Stimulated activated effector memory CD8-positive, alpha-beta T cell treated with anti-CD3 and anti-CD28 coated beads, Interleukin-12 subunit alpha, Interleukin-12 subunit beta, amount 100 ng/mL, for 72 hours (primary cell): ENCODE measurements around the gene FOXN4.

Experiments
- ATAC-seq: fragments of 150-1000 bp; cut with Tn5 transposase; 2 replicates; pipeline ENCODE4 v1.10.0; 2021
- DNase-seq, 2 donors: peaks; one replicate each; pipeline ENCODE4 v3.0.0; 2021 to 2022; ENCODE audit warnings: low spot score in 2 of 2
- H3K27ac Mint-ChIP-seq: one replicate; pipeline ENCODE4 v1.8.0; 2022; ENCODE audit warnings: mild to moderate bottlenecking, mixed read lengths
- H3K36me3 Mint-ChIP-seq: one replicate; pipeline ENCODE4 v1.8.0; 2022; ENCODE audit warnings: mild to moderate bottlenecking, mixed read lengths
- H3K4me1 Mint-ChIP-seq: one replicate; pipeline ENCODE4 v1.8.0; 2022; ENCODE audit warnings: mixed read lengths
- H3K4me3 Mint-ChIP-seq: one replicate; pipeline ENCODE4 v1.8.0; 2022; ENCODE audit warnings: mild to moderate bottlenecking, mixed read lengths
- H3K9me3 Mint-ChIP-seq: one replicate; pipeline ENCODE4 v1.8.0; 2022; ENCODE audit warnings: mixed read lengths

FOXN4 gene

DNA sequence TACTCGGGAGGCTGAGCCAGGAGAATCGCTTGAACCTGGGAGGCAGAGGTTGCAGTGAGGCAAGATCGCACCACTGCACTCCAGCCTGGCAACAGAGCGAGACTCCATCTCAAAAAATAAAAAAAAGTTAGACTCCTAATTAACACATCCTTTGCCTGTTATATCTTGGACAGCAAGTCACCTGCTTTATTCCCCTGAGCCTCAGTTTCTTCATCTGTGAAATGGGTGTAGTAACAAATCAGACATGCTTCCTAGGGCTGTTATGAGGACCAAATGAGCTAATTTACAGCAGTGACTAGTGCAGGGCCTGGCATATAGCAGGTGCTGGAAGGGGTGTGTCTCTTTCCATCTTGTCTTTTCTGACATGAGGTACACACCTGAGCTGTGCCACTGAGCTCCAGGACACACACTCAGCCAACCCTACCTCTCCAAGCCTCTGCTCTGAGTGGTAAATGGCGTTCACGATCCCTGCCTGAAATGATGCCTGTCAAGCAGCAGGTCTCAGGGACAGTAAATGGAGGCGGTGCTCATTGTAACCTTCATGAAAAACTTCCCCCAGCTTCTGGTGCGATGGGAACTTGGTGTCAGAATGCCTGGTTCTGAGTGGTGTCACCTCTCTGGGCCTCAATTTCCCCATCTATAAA is 31.7 kb downstream of the FOXN4 start:
- ATAC-seq (no peak), DNase-seq (no peak)
- H3K4me1 Mint-ChIP-seq, result no peaks in the 10 kb centered on the region
- H3K4me3 Mint-ChIP-seq, result no peak overlapping the region
- no peaks in the 10 kb centered on the region for H3K36me3 Mint-ChIP-seq
- no peaks in the 10 kb centered on the region for H3K9me3 Mint-ChIP-seq
- no peak overlapping the region for H3K27ac Mint-ChIP-seq

DNA sequence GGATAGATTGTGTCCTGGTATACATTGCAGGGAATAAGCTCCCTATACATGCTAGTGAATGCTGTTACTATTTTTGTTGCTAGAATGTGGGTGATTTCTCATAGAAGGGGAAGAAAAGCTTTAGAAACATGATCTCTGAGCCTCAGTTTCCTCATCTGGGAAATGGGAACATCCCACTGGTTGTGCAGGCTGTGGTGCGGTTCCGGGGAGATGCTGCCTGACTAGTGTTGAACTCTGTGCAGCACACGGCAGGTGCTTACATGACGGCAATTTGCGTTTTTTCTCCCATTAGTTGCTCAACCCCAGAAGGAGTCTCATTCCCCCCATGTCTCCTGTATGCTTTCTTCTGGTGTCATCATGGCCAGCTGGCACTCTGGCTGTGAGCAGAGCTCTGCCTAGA is 32.9 kb downstream of the FOXN4 start:
- Mint-ChIP-seq H3K4me1 (no peaks in the 10 kb centered on the region), H3K36me3 (no peaks in the 10 kb centered on the region), H3K4me3 (no peak overlapping the region), H3K27ac (no peak overlapping the region), H3K9me3 (no peaks in the 10 kb centered on the region)
- ATAC-seq, result no peak
- DNase-seq, result no peak

DNA sequence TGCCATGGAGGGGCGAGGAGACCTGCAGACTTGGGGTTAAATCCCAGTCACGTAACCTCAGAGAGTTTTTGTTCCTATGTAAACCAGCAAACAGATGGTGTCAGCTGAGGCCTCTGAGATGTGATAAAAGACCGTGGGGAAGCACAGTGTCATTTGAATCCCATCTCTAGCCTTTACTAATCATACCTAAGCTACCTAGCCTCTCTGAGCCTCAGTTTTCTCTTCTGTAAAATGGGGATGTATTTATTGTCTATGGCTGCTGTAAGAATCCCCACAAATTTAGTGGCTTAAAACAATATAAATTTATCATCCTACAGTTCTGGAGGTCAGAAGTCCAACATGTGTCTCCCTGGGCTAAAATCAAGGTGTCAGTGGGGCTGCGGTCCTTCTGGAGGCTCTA is 33.9 kb downstream of the FOXN4 start:
- H3K27ac Mint-ChIP-seq, result no peak overlapping the region
- no peak overlapping the region for H3K4me3 Mint-ChIP-seq
- DNase-seq (no peak), ATAC-seq (no peak)
- no peaks in the 10 kb centered on the region for H3K36me3 Mint-ChIP-seq
- H3K9me3 Mint-ChIP-seq, result peaks cover 4% of the 10 kb centered on the region
- H3K4me1 Mint-ChIP-seq, result no peaks in the 10 kb centered on the region

DNA sequence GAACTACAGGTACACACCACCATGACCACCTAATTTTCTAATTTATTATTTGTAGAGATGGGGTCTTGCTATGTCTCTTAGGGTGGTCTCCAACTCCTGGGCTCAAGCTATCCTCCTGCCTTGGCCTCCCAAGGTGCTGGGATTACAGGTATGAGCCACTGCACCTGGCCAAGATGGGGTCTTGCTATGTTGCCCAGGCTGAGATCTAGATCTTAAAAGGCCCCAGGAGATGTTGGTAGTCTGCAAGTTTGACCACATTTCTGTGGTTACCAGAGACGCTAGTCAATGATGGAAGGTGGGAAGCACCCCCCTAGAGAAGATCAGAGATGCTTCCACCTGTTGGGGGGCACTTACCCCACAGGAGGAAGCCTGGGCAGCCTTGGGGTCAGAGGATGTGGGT is 34.7 kb downstream of the FOXN4 start:
- H3K36me3 Mint-ChIP-seq, result no peaks in the 10 kb centered on the region
- no peak overlapping the region for H3K4me3 Mint-ChIP-seq
- H3K9me3 Mint-ChIP-seq, result peaks cover 4% of the 10 kb centered on the region
- H3K4me1 Mint-ChIP-seq, result no peaks in the 10 kb centered on the region
- ATAC-seq (no peak), DNase-seq (no peak)
- no peak overlapping the region for H3K27ac Mint-ChIP-seq

DNA sequence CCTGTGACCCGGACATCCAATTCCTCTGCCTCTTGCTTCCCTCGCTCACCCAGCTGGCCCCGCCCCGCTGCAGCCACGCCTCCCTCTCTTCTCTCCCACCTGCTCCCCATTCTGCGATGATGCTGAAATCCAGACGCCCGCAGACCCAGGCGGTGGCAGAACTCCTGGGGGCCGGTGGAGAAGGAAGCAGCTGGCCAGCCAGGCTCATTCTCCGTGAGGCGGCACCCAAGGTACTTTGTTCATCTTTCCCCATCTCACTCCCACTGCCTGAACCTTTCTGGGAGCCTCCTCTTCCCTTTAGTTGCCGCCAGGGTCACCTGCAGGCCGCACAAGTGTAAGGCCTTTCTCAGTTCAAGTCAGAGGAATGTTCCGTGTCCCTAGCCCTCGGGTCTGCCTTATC is 35.7 kb downstream of the FOXN4 start:
- peak overlapping the region; percentile 60 for H3K27ac Mint-ChIP-seq
- ATAC-seq (no peak), DNase-seq (no peak)
- no peak overlapping the region for H3K4me3 Mint-ChIP-seq
- no peaks in the 10 kb centered on the region for H3K4me1 Mint-ChIP-seq
- H3K9me3 Mint-ChIP-seq, result peaks cover 4% of the 10 kb centered on the region
- no peaks in the 10 kb centered on the region for H3K36me3 Mint-ChIP-seq

DNA sequence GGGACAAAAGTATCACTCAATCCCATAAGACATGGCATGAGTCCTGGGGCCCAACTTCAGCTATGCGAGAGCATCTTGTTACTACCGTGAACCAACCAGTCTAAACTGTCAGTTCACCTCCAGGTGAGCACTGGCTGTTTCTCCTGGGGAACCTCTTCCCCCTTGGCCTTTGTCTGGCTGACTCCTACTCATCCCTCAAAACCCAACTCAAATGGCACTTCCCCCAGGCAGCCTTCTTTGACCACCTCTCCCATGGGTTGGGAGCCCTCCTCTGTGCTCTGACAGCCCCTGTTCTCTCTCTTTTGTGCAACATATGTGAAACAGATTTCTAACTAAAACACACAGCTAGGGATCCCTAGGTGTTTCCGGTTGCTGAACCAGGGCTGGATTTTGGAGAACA is 37.7 kb downstream of the FOXN4 start:
- no peaks in the 10 kb centered on the region for H3K4me1 Mint-ChIP-seq
- peaks cover 4% of the 10 kb centered on the region for H3K9me3 Mint-ChIP-seq
- ATAC-seq (no peak), DNase-seq (no peak)
- H3K4me3 Mint-ChIP-seq, result no peak overlapping the region
- H3K36me3 Mint-ChIP-seq, result no peaks in the 10 kb centered on the region
- H3K27ac Mint-ChIP-seq, result no peak overlapping the region

DNA sequence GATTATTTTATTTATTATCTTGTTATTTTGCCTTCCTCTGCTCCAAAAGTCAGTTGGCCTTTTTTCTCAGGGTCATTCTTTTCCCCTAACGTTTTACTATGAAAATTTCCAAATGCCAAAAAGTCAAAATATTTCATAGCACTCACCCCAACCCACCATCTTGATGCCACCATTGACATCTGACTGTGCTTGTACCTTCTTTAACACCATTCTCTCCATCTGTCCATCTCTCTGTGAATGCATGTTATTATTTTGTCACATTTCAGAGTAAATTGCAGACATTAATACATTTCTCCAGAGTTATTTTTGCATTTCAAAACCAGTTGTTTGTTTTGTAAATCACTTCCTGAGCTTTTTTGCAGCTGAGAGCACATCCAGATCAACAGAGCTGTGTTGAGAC is 38.6 kb downstream of the FOXN4 start:
- no peaks in the 10 kb centered on the region for H3K36me3 Mint-ChIP-seq
- no peak overlapping the region for H3K4me3 Mint-ChIP-seq
- no peaks in the 10 kb centered on the region for H3K4me1 Mint-ChIP-seq
- no peak overlapping the region for H3K27ac Mint-ChIP-seq
- H3K9me3 Mint-ChIP-seq, result peaks cover 4% of the 10 kb centered on the region
- DNase-seq (no peak), ATAC-seq (no peak)

DNA sequence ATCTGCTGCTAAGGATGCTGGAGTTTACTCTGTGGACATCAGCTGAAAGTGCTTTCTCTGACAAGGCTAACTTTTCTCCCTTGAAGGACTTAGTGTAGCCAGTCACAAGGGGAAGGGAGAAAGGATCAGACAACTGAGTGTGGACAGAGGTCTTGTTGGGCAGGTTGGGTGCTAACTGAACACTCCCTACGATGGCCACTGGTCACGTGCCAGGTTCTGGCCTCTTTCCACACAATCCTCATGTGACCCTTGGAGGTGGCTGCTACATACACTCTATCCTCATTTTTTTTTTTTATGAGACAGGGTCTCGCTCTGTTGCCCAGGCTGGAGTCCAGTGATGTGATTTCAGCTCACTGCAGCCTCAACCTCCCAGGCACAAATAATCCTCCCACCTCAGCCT is 39.7 kb downstream of the FOXN4 start:
- Mint-ChIP-seq H3K9me3 (peaks cover 4% of the 10 kb centered on the region), H3K27ac (no peak overlapping the region), H3K4me1 (no peaks in the 10 kb centered on the region), H3K36me3 (no peaks in the 10 kb centered on the region), H3K4me3 (no peak overlapping the region)
- DNase-seq (no peak), ATAC-seq (no peak)

DNA sequence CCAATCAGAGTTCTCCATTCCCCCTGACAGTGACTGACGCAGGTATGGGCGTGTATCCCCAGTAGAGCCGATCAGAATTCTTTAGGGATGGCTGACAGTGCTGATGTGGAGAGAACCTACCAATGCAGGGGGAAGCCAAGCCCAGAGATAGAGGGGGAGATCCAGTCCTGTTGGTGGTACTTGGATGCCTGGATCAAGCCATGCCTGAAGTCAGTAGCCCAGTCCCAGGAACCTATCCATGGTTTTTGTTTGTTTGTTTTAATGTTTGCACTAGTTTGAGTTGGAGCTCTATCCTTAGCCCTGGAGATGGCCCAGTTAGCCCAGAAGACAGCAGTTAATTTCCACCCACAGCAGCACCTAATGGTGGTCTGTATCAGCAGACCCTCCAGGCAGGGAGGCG is 40.2 kb downstream of the FOXN4 start:
- H3K4me3 Mint-ChIP-seq, result no peak overlapping the region
- ATAC-seq, result no peak
- H3K27ac Mint-ChIP-seq, result no peak overlapping the region
- no peak for DNase-seq
- peaks cover 4% of the 10 kb centered on the region for H3K9me3 Mint-ChIP-seq
- H3K36me3 Mint-ChIP-seq, result no peaks in the 10 kb centered on the region
- no peaks in the 10 kb centered on the region for H3K4me1 Mint-ChIP-seq

DNA sequence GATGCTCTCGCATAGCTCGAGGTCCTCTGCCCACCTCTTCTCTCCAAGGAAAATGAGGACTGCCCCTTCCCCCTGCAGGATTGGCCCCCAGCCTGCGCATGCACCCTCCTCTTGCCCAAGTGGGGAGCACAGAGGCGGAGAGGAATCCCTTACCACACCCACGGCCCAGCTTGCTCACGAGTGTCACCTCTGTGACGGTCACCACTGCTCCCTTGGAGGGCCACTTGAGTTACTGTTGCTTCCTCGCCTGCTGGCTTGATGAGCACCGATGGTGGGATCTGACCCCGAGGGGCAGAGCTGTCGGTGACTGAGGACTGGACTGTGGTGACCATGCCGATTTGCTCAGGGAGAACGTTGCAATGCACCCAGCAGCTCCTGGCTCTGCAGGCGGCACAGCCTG is 41.7 kb downstream of the FOXN4 start:
- H3K27ac Mint-ChIP-seq, result no peak overlapping the region
- H3K9me3 Mint-ChIP-seq, result peaks cover 4% of the 10 kb centered on the region
- no peaks in the 10 kb centered on the region for H3K36me3 Mint-ChIP-seq
- DNase-seq, result no peak
- H3K4me1 Mint-ChIP-seq, result no peaks in the 10 kb centered on the region
- no peak overlapping the region for H3K4me3 Mint-ChIP-seq
- no peak for ATAC-seq

DNA sequence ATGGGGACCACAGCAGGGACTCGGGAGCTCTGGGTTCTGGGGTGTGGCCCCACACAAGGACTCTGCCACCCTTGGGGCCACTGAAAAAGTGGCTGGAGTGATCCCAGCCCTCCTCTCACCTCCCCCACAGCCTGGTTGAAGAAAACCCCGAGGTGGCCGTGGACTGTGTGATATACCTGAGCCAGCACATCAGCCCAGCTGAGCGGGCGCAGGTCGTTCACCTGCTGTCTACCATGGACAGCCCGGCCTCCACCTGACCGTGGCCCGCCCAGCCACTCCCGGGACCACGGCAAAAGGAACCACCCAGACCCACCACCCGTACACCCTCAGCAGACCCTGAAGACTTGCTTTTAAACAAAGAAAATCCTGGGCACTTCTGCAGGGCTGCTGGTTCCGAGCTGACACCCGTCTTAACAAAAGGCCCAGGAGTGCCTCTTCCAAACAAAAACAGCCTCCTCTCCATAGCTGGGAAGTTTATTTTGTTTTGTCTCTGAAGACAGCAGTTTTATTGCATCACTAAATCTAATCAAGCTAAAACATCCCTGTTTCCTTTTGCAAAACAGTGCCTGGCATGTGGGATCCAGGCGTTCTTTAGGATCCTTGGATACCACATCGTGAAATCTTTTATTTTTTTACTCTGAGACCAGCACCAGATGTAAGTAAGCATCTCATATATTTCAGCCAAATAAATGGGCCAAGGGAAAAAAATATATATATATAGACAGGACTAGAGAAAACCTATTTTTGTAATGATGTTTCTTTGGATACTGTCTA is 42.8 kb downstream of the FOXN4 start:
- Mint-ChIP-seq H3K9me3 (peaks cover 4% of the 10 kb centered on the region), H3K4me3 (no peak overlapping the region), H3K27ac (no peak overlapping the region), H3K36me3 (no peaks in the 10 kb centered on the region), H3K4me1 (no peaks in the 10 kb centered on the region)
- DNase-seq, result no peak
- no peak for ATAC-seq

DNA sequence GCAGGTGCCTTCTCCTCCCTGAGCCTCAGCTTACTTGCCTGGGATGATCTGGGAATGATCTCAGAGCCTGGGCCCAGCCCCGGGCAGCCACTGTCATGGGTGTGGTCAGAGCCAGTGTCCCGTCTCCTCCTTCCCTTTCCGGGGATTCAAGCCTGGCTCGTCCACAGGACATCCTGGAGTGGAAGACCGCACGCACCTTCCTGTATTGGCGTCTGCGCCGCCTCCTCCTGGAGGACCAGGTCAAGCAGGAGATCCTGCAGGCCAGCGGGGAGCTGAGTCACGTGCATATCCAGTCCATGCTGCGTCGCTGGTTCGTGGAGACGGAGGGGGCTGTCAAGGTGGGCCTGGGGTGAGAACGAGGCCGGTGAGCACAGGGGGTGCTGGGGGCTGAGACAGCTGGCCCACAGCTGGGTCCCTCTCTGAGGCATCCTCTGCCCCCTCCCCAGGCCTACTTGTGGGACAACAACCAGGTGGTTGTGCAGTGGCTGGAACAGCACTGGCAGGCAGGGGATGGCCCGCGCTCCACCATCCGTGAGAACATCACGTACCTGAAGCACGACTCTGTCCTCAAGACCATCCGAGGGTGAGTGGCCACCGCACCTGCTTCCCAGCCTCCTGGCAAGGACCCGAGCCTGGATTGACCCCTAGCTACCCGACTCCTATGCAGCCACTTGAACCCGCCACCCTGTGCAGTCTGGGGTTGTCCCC is 44.0 kb downstream of the FOXN4 start:
- no peaks in the 10 kb centered on the region for H3K36me3 Mint-ChIP-seq
- DNase-seq (no peak), ATAC-seq (no peak)
- H3K27ac Mint-ChIP-seq, result no peak overlapping the region
- H3K4me1 Mint-ChIP-seq, result no peaks in the 10 kb centered on the region
- no peak overlapping the region for H3K4me3 Mint-ChIP-seq
- no peaks in the 10 kb centered on the region for H3K9me3 Mint-ChIP-seq

DNA sequence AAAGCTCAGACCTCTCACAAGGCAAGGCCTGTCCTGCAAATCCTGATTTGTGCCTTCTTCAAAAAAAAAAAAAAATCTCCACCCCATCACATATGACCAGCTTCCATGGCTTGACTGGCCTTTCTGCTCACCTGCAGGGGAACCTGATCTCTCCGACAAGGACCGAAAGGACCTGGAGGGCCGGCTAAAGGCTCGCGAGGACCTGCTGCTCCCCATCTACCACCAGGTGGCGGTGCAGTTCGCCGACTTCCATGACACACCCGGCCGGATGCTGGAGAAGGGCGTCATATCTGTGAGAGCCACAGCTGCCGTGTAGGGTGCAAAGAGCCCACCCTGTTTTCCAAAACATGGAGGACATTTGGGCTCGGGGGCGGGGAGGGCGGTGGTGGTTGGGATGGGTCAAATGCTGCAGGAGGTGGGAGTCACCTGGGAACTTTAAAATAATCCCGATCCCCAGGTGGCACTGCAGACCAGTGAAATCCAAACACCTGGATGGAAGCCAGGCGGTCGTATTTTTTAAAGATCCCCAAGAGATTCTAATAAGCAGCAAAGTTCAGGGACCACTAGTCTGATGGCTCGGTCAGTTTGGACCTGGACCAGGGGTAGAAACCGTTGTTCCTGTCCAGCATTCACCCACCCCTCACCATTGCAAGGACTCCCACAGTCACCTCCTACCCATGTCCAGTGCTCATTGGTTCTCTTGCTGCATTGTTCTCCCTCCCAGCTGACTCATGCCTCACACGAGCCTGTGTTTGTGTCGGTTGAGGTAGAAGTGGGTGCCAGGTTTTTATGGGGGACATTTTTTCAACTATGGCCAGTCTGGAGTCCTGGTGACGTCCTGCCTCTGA is 44.8 kb downstream of the FOXN4 start:
- DNase-seq (peak; percentile 54 to 80), ATAC-seq (peak; percentile 73)
- H3K4me1 Mint-ChIP-seq, result no peaks in the 10 kb centered on the region
- no peak overlapping the region for H3K27ac Mint-ChIP-seq
- no peaks in the 10 kb centered on the region for H3K9me3 Mint-ChIP-seq
- no peaks in the 10 kb centered on the region for H3K36me3 Mint-ChIP-seq
- no peak overlapping the region for H3K4me3 Mint-ChIP-seq

DNA sequence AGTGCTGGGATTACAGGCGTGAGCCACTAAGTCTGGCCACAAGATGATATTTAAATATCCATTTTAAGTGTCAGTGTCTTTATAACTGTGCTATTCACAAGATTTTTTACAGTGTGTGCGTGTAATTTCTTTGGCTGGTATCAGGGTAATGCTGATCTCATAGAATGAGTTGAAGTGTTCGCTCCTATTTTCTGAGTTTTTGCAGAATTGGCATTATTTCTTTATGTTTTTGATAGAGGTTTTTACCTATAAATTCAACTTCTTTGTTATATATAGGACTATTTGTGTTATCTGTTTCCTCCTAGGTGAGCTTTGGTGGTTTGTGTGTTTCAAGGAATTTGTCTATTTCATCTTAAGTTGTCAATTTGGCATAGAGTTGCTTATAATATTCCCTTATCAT is 45.6 kb downstream of the FOXN4 start:
- Mint-ChIP-seq H3K9me3 (no peaks in the 10 kb centered on the region), H3K4me1 (no peaks in the 10 kb centered on the region), H3K27ac (no peak overlapping the region), H3K36me3 (no peaks in the 10 kb centered on the region), H3K4me3 (no peak overlapping the region)
- DNase-seq (no peak), ATAC-seq (no peak)

DNA sequence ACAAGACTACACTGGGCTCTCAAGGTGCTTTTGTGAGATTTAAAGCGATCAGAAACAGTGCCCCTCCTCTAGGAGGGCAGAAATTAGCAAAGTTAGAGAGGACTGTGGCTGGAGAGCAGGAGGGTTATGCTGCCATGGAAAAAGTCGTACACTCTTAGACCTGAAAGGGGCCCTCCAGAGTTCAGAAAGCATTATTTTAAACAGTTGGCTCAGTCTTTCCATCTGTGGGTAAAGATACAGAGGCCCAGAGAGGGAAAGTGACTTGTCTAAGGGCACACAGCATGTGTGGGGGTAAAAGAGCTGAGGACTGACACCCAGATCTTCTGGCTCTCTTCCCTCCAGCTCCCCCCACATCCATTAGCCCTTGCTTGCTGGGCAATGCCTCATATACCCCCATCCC is 47.1 kb downstream of the FOXN4 start:
- Mint-ChIP-seq H3K4me1 (no peaks in the 10 kb centered on the region), H3K4me3 (no peak overlapping the region), H3K27ac (no peak overlapping the region)

More for the DNA sequence above, 47.1 kb downstream of the FOXN4 start:
- Mint-ChIP-seq H3K36me3 (no peaks in the 10 kb centered on the region), H3K9me3 (no peaks in the 10 kb centered on the region)
- no peak for DNase-seq
- no peak for ATAC-seq
